ENCODE measurements around the gene HS3ST4.

Gene HS3ST4

GRCh38 chr16:25827709-25828108 lies 135.9 kb downstream of the HS3ST4 start:
- no peak for DNase-seq (ENCODE audit: low read depth)

- DNase-seq (ENCODE audit: low read depth): no peak
Measured at GRCh38 chr16:25828510-25828909, 136.8 kb downstream of the HS3ST4 start.

GRCh38 chr16:25832291-25832690 lies 140.5 kb downstream of the HS3ST4 start:
- DNase-seq (ENCODE audit: low read depth): no peak

- DNase-seq (ENCODE audit: low read depth): no peak
Measured at GRCh38 chr16:25834101-25834500, 142.3 kb downstream of the HS3ST4 start.

- no peak for DNase-seq (ENCODE audit: low read depth)
Measured at GRCh38 chr16:25835126-25835525, 143.4 kb downstream of the HS3ST4 start.

GRCh38 chr16:25838724-25839186 lies 147.0 kb downstream of the HS3ST4 start:
- peak; percentile 4 for DNase-seq (ENCODE audit: low read depth)

GRCh38 chr16:25841761-25842160 lies 150.0 kb downstream of the HS3ST4 start:
- no peak for DNase-seq (ENCODE audit: low read depth)

- no peak for DNase-seq (ENCODE audit: low read depth)
Measured at GRCh38 chr16:25845901-25846300, 154.1 kb downstream of the HS3ST4 start.

- DNase-seq (ENCODE audit: low read depth): no peak
Measured at GRCh38 chr16:25854141-25854540, 162.4 kb downstream of the HS3ST4 start.

- DNase-seq (ENCODE audit: low read depth): no peak
Measured at GRCh38 chr16:25855063-25855462, 163.3 kb downstream of the HS3ST4 start.

- DNase-seq (ENCODE audit: low read depth): no peak
Measured at GRCh38 chr16:25855818-25856217, 164.1 kb downstream of the HS3ST4 start.

GRCh38 chr16:25859645-25860044 lies 167.9 kb downstream of the HS3ST4 start:
- DNase-seq (ENCODE audit: low read depth): no peak

GRCh38 chr16:25867041-25867440 lies 175.3 kb downstream of the HS3ST4 start:
- DNase-seq (ENCODE audit: low read depth): no peak

GRCh38 chr16:25868106-25868505 lies 176.3 kb downstream of the HS3ST4 start:
- no peak for DNase-seq (ENCODE audit: low read depth)

- DNase-seq (ENCODE audit: low read depth): no peak
Measured at GRCh38 chr16:25868706-25869370, 177.1 kb downstream of the HS3ST4 start.

GRCh38 chr16:25872369-25873070 lies 180.8 kb downstream of the HS3ST4 start:
- no peak for DNase-seq (ENCODE audit: low read depth)

- no peak for DNase-seq (ENCODE audit: low read depth)
Measured at GRCh38 chr16:25874196-25874595, 182.4 kb downstream of the HS3ST4 start.

- DNase-seq (ENCODE audit: low read depth): no peak
Measured at GRCh38 chr16:25875956-25876598, 184.3 kb downstream of the HS3ST4 start.

GRCh38 chr16:25877103-25877502 lies 185.3 kb downstream of the HS3ST4 start:
- DNase-seq (ENCODE audit: low read depth): no peak

- DNase-seq (ENCODE audit: low read depth): no peak
Measured at GRCh38 chr16:25886598-25886997, 194.8 kb downstream of the HS3ST4 start.

GRCh38 chr16:25888868-25889267 lies 197.1 kb downstream of the HS3ST4 start:
- no peak for DNase-seq (ENCODE audit: low read depth)

GRCh38 chr16:25893332-25893731 lies 201.6 kb downstream of the HS3ST4 start:
- DNase-seq (ENCODE audit: low read depth): no peak

- no peak for DNase-seq (ENCODE audit: low read depth)
Measured at GRCh38 chr16:25894093-25894492, 202.3 kb downstream of the HS3ST4 start.

Measured in CMK (cell line).